DMS114 treated with DMSO at 0.1 percent for 48 hours (cell line): ENCODE data around the gene PSMF1.
"Not testable (repeated sequence)": the region's sequence is repeated elsewhere in the genome, so short reads cannot be mapped to it uniquely, and the experiment has no call there.

ENCODE experiments used
- DNase-seq: peaks from one replicate; lab custom pipeline; 2025; ENCODE audit not compliant: unreplicated experiment; lab: John Stamatoyannopoulos, UW

PSMF1 gene

DNA sequence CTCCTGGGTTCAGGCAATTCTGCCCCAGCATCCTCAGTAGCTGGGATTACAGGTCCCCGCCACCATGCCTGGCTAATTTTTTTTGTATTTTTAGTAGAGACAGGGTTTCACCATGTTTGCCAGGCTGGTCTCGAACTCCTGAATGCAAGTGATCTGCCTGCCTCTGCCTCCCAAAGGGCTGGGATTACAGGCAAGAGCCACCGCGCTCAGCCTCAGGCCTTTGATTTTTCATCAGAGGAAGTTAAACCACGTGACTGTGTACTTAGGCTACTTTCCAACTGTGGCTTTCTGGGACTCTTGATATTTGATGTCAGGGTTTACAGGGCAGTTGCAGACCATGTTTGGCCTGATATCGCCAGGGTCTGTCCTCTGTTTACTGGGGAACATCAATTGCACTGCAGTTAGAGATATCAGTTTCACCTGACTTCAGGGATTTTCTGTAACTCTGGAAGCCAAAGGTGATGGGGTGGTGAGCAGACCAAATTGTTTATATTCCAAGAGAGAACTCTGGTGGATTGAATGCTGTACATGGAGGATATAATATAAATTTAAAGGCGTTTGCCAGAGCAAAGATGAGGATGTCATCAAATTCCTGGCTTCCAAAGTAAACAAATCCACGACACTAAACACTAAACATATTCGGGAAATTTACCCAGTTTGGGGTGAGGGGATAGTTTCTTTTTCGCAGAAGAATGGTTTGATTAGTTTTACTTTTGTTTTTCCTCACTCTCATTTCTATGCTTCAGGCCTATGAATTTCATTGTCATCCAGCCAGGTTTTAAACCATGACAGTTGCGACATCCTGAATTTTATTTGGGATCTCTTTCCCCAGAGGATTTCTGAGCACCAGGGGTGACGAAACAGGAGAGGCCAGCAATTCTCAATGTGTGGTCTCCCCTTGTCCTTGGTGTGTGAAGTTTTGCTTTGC, 4.2 kb downstream of the PSMF1 start:
- DNase-seq, result no peak

DNA sequence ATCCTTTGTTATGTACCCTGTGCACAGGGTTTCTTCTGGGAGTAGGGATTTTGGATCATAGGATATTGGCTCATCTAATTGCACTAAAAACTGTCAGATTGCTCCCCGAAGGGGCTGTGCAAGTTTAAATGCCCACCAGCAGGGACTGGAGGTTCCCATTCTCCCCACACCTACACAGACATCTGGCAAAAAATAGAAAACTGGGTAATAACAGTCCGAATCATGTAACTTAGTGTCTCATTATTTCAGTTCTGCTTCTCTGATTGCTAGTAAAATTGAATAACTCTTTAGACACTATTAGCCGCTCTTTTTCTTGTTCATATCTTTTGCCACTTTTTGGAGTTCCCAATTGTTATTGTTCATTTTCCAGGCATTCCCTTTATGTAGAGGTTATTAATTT, 5.3 kb downstream of the PSMF1 start:
- no peak for DNase-seq

DNA sequence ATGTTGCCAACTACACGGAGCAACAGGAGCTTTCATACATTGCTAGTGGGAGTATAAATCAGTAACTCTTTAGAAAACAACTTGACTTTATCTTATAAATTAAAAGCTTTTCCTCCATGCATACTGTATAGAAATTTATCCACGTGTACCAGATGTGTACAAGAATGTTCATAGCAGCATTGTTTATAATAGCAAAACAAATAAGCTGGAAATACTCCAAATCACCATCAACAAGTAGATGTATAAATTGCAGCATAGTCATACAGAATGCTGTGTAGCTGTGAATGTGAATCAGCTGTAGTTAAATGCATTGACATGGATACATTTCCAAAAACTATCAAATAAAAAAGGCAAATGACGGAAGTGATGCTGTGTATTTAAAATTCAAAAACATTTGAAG, 6.0 kb downstream of the PSMF1 start:
- DNase-seq, result no peak

DNA sequence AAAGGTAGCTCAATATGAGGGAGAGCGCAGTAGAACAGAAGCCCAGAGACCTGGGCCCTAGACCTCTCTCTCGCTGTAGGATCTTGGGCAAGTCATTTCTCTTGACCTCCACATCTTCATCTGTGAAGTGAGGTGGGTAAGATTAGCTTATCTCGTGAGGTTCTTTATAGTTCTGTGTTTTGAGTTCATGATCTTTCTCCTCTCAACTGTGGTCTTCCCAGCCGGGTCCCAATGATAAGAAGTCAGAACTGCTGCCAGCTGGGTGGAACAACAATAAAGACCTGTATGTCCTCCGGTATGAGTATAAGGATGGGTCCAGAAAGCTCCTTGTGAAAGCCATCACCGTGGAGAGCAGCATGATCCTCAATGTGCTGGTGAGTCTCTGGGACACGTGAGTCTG, 6.9 kb downstream of the PSMF1 start:
- no peak for DNase-seq

DNA sequence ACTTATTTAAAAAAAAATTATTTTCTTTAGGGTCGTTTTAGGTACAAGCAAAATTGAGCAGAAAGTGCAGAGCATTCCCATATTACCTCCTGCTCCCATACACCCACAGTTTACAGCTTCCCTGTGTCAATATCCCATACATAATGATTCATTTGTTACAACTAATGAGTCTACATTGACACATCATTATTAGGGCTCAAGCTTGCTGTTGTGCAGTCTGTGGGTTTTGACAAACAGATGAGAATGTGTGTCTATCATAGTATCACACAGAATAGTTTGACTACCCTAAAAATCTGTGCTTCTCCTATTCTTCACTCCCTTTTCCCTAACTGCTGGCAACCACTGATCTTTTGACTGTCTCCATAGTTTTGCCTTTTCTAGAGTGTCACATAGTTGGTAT, 9.4 kb downstream of the PSMF1 start:
- DNase-seq, result no peak

DNA sequence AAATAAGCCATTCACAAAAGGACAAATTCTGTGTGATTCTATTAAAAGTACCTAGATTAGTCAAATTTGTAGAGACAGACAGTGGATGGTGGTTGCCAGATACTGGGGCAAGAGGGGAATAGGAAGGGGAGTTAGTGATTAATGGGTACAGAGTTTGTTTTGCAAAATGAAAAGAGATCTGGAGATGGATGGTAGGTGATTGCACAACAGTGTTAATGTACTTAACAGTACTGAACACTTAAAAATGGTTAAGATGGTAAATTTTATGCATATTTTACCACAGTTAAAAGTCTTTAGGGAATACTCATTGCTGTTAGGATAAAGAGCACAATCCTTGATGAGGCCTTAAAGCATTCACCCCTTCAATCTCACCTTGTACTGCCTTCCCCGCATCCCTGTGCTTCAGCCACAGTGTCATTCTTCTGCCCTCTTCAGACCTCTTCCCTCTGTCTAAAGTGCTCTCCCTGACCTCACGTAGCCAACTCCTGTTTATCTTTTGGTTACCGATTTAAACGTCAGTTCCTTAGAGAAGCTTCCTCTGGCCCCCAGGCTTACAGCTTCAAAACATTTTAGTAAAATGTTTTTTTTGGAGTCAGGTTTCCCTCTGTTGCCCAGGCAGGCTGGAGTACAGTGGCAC, 11.8 kb downstream of the PSMF1 start:
- DNase-seq, result no peak

DNA sequence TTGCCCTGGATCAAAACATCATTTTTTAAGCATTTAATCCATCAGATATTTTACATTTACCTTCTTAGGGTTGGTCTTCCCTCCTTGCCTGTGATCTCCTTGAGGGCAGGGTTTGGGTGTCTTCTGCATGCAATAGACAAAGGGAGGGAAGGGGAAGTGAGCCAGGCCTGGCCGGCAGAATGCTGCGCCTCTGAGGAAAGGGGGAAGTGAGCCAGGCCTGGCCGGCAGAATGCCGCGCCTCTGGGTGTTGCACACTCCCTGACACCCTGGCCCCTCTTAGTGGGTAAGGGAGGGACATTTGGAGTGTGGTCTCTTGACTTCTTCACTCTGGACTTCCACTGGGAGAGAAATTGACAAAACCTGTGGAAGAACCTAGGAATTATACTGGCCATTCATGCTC, 12.4 kb downstream of the PSMF1 start:
- no peak for DNase-seq

DNA sequence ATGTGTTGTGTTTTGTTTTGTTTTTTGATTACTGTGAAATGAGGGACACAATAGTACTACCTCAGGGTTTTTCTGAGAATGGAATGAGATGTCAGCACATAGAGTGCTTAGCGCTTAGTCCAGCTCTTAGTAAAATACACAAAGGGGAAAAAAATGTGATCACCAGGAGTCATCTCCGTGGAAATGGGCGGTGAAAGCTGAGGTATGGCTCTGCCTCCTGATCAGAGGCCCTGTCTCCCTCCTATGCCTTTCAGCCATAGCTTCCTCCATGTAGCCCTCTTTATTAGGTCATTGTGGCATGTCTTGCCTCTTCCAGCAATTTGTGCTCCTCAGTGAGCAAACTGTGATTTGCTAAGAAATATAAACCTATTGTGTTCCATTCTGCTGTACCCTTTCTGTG, 13.0 kb downstream of the PSMF1 start:
- no peak for DNase-seq

DNA sequence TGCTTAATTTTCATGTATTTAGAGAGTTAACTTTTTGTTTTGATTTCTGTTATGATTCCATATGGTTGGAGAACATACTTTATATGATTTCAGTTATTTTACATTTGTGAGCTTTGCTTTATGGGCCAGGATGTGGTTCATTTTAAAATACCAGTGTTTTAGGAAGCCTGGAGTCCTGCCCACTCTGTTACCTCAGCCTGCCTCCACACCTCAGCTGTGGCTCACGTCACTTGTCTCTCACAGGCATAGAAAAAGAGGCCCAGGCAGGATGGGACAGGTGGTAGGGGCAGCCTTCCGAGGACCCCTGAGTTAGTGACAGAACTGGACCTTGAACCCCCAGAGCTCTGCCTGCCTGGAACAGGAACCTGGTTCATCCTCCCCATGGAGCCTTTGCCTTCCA, 16.0 kb downstream of the PSMF1 start:
- DNase-seq, result no peak

DNA sequence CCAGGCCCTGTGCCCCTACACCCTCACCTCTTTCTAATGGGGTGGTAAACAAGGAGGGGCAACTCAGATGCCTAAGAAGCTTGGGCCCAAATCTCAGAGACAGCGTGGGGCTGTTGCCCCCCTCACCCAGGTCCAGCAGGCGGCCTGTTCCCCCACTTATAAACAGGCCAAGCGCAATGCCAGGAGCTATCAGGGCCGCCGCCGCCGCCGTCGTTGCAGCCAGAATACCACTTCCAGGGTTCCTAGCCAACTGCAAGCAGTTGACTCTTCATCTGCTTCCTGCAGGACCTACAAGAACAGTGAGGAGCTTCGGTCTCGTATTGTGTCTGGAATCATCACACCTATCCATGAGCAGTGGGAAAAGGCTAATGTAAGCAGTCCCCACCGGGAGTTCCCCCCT, 16.4 kb downstream of the PSMF1 start:
- DNase-seq, result no peak

DNA sequence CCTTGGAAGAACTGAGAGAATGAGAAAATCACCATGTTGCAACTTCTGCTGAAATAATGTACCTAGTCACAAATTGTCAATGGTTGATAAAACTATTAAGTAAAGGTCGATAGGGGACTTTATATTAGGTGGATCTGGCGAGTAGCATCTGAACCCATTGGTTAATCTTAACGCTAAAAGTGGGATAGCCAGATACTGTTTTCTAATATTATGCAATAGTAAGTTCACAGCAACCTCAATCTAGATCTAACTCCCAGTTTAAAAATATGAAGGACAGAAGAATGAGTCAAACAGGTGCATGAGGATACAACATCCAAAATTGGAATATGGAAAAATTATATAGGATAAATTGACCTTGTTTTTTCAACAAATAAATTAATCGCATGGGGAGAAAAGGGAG, 18.8 kb downstream of the PSMF1 start:
- DNase-seq, result no peak

DNA sequence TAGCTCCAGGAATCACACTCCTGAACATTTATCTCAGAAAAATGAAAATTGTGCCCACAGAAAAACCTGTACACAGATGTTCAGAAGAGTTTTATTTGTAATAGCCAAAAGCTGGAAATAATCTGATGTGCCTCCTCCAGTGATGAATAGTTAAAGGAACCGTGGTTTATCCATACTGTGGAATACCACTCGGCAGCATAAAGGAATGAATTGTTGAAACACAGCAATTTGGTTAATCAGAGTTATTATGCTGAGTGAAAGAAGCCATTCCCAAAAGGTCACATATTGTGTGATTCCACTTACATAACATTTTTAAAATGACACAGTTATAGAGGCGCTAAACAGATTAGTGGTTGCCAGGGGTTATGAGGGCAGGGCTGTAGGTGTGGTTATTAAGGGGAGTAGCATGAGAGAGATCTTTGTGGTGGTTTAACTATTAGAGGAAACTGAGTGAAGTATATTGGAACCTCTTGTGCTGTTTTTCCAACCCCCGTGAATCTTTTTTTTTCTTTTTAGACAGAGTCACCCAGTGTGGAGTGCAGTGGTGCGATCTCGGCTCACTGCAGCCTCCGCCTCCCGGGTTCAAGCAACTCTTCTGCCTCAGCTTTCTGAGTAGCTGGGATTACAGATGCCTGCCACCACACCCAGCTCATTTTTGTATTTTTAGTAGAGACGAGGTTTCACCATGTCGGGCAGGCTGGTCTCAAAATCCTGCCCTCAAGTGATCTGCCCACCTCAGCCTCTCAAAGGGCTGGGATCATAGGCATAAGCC, 26.2 kb downstream of the PSMF1 start:
- no peak for DNase-seq

DNA sequence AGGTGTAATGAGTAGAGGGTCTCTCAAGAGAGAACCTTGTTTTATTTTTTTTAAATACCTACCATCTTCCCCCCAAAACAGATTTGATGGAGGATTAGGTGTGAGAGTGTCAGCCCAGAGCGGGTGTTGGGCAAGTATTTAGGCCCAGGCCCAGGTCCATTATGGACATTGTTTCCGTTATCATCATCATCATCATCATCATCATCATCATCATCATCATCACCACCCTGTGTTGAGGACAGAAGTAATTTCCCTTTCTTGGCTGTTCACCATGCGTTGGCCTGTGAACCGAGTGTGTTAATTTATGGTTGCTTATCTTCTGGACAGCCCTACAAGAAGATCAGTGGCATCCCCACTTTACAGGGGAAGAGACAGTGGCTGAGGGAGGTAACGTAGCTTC, 28.6 kb downstream of the PSMF1 start:
- no peak for DNase-seq

DNA sequence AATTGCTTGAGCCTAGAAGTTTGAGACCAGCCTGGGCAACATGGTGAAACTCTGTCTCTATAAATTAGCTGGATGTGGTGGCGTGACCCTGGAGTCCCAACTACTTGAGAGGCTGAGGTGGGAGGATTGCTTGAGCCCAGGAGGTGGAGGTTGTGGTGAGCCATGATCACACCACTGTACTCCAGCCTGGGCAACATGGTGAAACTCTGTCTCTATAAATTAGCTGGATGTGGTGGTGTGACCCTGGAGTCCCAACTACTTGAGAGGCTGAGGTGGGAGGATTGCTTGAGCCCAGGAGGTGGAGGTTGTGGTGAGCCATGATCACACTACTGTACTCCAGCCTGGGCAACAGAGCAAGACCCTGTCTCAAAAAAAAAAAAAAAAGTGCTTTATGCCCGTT, 31.4 kb downstream of the PSMF1 start:
- not testable (repeated sequence) for DNase-seq

DNA sequence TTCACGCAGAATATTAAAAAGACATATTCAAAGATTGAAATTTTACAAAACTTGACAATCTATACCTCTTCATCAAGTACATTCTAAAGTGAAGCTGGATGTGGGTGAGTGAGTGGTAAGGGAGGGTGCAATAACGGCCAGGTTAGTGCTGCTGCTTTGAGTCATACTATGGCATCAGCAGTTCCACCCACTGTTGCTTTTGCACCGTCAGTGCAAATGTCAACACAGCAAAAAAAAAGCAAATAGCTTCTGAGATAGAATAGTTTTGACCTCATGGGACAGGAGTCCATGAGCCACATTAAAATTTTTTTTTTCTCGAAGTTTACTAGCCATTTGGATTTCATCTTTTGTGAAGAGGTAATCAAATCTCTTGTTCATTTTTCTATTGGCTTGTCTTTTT, 31.8 kb downstream of the PSMF1 start:
- DNase-seq, result no peak

DNA sequence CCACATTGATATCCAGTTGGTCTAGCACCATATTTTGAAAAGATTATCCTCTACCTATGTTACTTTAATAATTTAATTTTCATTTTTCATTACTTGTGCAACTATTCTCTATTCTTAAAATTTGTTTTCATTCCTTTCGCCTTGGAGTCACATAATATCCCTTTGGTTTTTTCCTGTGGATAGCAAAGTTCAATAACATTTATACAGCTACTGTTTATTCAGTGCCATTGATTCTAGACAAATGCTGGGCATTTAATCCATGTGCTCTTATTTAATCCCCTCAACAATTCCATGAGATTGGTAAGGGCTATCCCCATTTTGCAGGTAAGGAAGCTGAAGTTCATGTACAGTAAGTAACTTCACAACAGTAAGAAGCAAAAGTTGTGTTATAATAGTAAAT, 32.6 kb downstream of the PSMF1 start:
- no peak for DNase-seq

DNA sequence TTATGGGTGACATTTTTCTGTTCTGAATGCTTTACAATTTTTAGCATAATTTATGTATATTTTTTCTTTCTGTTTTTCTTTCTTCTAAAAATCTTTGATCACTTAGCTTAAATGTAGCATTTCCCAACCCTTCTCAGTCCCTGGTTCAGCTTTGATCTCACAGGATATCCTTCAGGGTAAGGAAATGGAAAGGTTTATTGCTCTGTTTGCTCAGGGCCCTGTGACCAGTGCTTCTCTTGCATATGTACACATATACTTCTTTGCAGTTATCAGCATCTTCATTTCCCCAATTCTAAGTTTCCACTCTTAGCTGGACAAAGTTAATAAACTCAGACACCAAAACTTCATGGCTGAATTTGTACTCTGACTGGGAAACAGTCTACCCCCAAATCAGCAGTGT, 35.8 kb downstream of the PSMF1 start:
- DNase-seq, result no peak

DNA sequence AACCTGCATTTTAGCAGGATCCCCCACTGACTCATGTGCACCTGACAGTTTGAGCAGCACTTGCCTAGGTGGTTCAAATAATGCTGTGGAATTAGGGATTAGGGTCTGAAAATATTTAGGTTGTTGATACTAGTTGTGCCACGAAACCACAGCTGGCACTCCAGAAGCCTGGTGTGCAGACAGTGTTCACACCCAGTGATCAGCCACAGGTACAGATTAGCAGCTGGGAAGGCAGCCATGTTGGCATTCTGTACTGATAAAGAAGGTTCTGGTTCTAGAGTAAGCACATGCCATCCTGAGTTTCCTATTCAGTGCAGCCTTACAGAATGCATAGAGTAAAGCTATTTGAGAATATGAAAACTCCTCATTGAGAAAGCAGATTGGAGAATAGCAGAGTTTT, 36.3 kb downstream of the PSMF1 start:
- DNase-seq, result no peak

DNA sequence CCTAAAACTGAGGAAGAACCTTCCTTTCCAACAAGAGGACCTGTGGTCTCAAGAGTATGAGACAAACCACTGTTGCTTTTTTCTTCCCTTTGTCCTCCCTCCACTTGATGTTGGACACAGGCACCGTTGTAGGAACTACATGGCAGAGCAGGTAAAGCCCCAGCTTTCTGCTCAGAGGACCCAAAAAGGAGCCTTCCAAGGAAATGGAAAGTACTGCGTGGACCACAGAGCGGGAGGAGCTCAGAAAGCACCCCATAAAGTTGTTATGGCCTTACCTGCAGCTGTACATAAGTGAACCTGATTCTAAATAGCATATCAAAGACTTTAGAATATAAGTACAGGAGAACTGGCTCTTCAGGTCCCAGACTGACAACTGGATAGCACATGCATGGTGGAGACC, 36.9 kb downstream of the PSMF1 start:
- DNase-seq, result no peak

DNA sequence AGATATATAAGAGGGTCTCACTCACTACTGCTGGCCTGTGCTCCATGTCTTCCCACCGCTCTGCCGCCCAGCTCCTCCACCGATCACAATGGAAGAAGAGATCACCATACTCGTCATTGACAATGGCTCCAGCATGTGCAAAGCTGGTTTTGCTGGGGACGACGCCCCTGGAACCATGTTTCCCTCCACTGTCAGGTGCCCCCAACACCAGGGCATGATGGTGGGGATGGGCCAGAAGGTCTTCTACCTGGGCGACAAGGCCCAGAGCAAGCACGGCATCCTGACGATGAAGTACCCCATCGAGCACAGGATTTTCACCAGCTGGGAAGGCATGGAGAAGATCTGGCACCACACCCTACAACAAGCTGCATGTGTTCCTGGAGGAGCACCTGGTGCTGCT, 42.1 kb downstream of the PSMF1 start:
- DNase-seq, result no peak

DNA sequence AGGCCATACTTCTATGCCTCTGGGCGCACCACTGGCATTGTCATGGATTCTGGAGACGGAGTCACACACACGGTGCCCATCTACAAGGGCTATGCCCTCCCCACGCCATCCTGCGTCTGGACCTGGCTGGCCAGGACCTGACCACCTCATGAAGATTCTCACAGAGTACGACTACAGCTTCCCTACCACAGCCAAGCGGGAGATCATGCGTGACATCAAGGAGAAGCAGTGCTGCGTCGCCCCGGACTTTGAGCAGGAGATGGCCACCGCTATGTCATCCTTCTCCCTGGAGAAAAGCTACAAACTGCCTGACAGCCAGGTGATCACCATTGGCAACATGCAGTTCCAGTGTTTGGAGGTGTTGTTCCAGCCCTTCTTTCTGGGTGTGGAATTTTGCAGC, 42.6 kb downstream of the PSMF1 start:
- DNase-seq, result no peak

DNA sequence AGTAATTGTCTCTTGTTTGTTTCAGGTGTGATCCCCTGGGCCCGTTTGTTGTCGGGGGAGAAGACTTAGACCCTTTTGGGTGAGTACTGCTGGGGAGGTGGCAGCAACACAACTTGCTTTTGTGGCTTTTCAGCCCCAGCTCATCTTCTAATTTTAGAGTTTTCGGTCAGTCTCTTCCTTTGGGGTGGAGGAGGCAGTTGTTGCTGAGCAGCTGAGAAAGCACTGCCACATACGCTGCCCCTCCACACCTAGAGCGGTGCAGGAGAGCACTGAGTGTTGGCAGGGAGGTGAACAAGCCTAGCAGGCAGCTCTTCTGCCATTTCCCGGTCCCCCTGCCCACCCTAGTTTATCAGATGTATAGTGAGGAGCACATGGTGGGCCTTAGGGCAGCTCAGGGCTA, 44.7 kb downstream of the PSMF1 start:
- no peak for DNase-seq
